Liver (tissue), 9 donors: ENCODE measurements around the gene CD84. TPM values are rescaled to one million over a fixed set of nuclear protein-coding genes. Genes with fewer than 3 reads are reported as not detected.

Source experiments
- DNase-seq: peaks from one replicate; pipeline ENCODE4 v3.0.0-alpha.2; 2017; ENCODE audit warnings: low spot score
- H3K27ac ChIP-seq, 2 donors: one replicate each; pipeline ENCODE4 v1.7.0; 2013; ENCODE audit warnings: inconsistent platforms in 2 of 2, low read length in 2 of 2, control low read depth in 1 of 2, low read depth in 1 of 2, mild to moderate bottlenecking in 1 of 2
- H3K27me3 ChIP-seq, 4 donors: one replicate each; pipeline versions ENCODE4 v1.6.1 to v1.7.0; 2013; ENCODE audit warnings: low read length in 3 of 4, inconsistent platforms in 1 of 4, mild to moderate bottlenecking in 1 of 4, moderate library complexity in 1 of 4; ENCODE audit not compliant: control insufficient read depth in 4 of 4, insufficient read depth in 4 of 4
- H3K36me3 ChIP-seq, 4 donors: one replicate each; pipeline versions ENCODE4 v1.6.1 to v1.7.0; 2013; ENCODE audit warnings: low read length in 3 of 4, mild to moderate bottlenecking in 3 of 4, low read depth in 1 of 4, moderate library complexity in 1 of 4; ENCODE audit not compliant: control insufficient read depth in 4 of 4, insufficient read depth in 3 of 4
- H3K4me1 ChIP-seq, 4 donors: one replicate each; pipeline versions ENCODE4 v1.6.1 to v1.7.0; 2013; ENCODE audit warnings: low read length in 3 of 4, mild to moderate bottlenecking in 3 of 4, moderate library complexity in 1 of 4; ENCODE audit not compliant: control insufficient read depth in 4 of 4, insufficient read depth in 4 of 4
- H3K4me3 ChIP-seq, 3 donors: one replicate each; pipeline versions ENCODE4 v1.6.1 to v1.7.0; 2013; ENCODE audit warnings: low read length in 3 of 3, control low read depth in 1 of 3, low read depth in 1 of 3, mild to moderate bottlenecking in 1 of 3
- H3K9ac ChIP-seq, 2 donors: one replicate each; pipeline ENCODE4 v1.7.0; 2013; ENCODE audit warnings: low read length in 2 of 2, mild to moderate bottlenecking in 2 of 2, moderate library complexity in 2 of 2, control low read depth in 1 of 2, low read depth in 1 of 2
- H3K9me3 ChIP-seq, 4 donors: one replicate each; pipeline versions ENCODE4 v1.6.1 to v1.7.0; 2013; ENCODE audit warnings: low read length in 3 of 4; ENCODE audit not compliant: control insufficient read depth in 4 of 4
- ATF3 ChIP-seq: IDR thresholded peaks from 2 replicates; pipeline ENCODE4 v1.6.1; 2016; ENCODE audit warnings: antibody characterized with exemption
- CTCF ChIP-seq: fragments of 150-350 bp; IDR thresholded peaks from 2 replicates; pipeline ENCODE4 v1.5.1; 2017; ENCODE audit warnings: improper control_type of control experiment, low read depth, low read length; ENCODE audit not compliant: missing input control
- EGR1 ChIP-seq, 2 donors: IDR thresholded peaks; 2 replicates each; pipeline ENCODE4 v1.6.1; 2016 to 2018; ENCODE audit warnings: antibody characterized with exemption in 2 of 2, low read depth in 2 of 2
- FOXA1 ChIP-seq: IDR thresholded peaks from 2 replicates; pipeline ENCODE4 v1.6.1; 2016; ENCODE audit warnings: antibody characterized with exemption
- FOXA2 ChIP-seq: IDR thresholded peaks from 2 replicates; pipeline ENCODE4 v1.6.1; 2016; ENCODE audit warnings: antibody characterized with exemption
- GABPA ChIP-seq, 2 donors: IDR thresholded peaks in 1 of 2; conservative IDR thresholded peaks in 1 of 2; 2 replicates each; pipeline ENCODE4 v1.6.1; 2016; ENCODE audit warnings: antibody characterized with exemption in 2 of 2, mild to moderate bottlenecking in 1 of 2, moderate library complexity in 1 of 2
- HNF4A ChIP-seq, 2 donors: conservative IDR thresholded peaks; 2 replicates each; pipeline ENCODE4 v1.6.1; 2016; ENCODE audit warnings: antibody characterized with exemption in 2 of 2, mild to moderate bottlenecking in 2 of 2
- HNF4G ChIP-seq: IDR thresholded peaks from 2 replicates; pipeline ENCODE4 v1.6.1; 2016; ENCODE audit warnings: antibody characterized with exemption
- JUND ChIP-seq, 2 donors: IDR thresholded peaks; 2 replicates each; pipeline ENCODE4 v1.6.1; 2016; ENCODE audit warnings: antibody characterized with exemption in 2 of 2
- MAX ChIP-seq: IDR thresholded peaks from 2 replicates; pipeline ENCODE4 v1.6.1; 2016; ENCODE audit warnings: antibody characterized with exemption
- NR2F2 ChIP-seq: IDR thresholded peaks from 2 replicates; pipeline ENCODE4 v1.6.1; 2016; ENCODE audit warnings: antibody characterized with exemption
- RAD21 ChIP-seq, 2 donors: IDR thresholded peaks; 2 replicates each; pipeline ENCODE4 v1.6.1; 2016; ENCODE audit warnings: antibody characterized with exemption in 2 of 2, mild to moderate bottlenecking in 2 of 2
- REST ChIP-seq: IDR thresholded peaks from 2 replicates; pipeline ENCODE4 v1.6.1; 2016; ENCODE audit warnings: antibody characterized with exemption, mild to moderate bottlenecking
- RXRA ChIP-seq, 2 donors: IDR thresholded peaks; 2 replicates each; pipeline ENCODE4 v1.6.1; 2017 to 2018; ENCODE audit warnings: antibody characterized with exemption in 2 of 2, mild to moderate bottlenecking in 1 of 2
- SP1 ChIP-seq: IDR thresholded peaks from 2 replicates; pipeline ENCODE4 v1.6.1; 2018; ENCODE audit warnings: antibody characterized with exemption, mild to moderate bottlenecking
- TAF1 ChIP-seq: conservative IDR thresholded peaks from 2 replicates; pipeline ENCODE4 v1.6.1; 2016; ENCODE audit warnings: antibody characterized with exemption, mild to moderate bottlenecking
- YY1 ChIP-seq: IDR thresholded peaks from 2 replicates; pipeline ENCODE4 v1.6.1; 2016; ENCODE audit warnings: antibody characterized with exemption, mild to moderate bottlenecking
- ZBTB33 ChIP-seq: IDR thresholded peaks from 2 replicates; pipeline ENCODE4 v1.6.1; 2016; ENCODE audit warnings: antibody characterized with exemption
- WGBS: extraction: QIAGEN DNeasy Blood & Tissue Kit; methylation state at CpG from one replicate; pipeline ENCODE4 v1.1.7; 2013; 5-methylcytosine and 5-hydroxymethylcytosine counted together
- polyA plus RNA-seq, 2 donors: library from polyadenylated mRNA; stranded (reverse) in 1 of 2; unstranded in 1 of 2; fragments of 200-250 nt in 1 of 2; fragments of >200 nt in 1 of 2; fragmentation: Nextera tagmentation in 1 of 2; extraction: Ambion mirVana in 1 of 2; gene quantifications; one replicate each; pipeline versions ENCODE4 v1.2.1 to v1.2.3, GENCODE V29; 2013 to 2015
- total RNA-seq, 2 donors: library from RNA; depleted of rRNA; stranded (reverse); fragments of >200 nt; gene quantifications; one replicate each; pipeline ENCODE4 v1.2.3, GENCODE V29; 2014
- donor health status: healthy.
- donor health status: healthy.
- donor health status: healthy.
- donor health status: healthy.
- donor health status: healthy.

Gene CD84
- total and polyA plus RNA-seq, 4 donors, result 2.1 to 8.8 (median 4.4) TPM

GRCh38 chr1:160548183-160548582 is 31.1 kb downstream of the CD84 start:
- Histone ChIP-seq H3K27me3 (no peaks in the 10 kb centered on the region), H3K36me3 (no peaks in the 10 kb centered on the region), H3K4me1 (peaks cover under 1 to 11% (median 4%) of the 10 kb centered on the region in 4 donors), H3K4me3 (no peak overlapping the region), H3K9ac (no peak overlapping the region), H3K27ac (no peak overlapping the region), H3K9me3 (no peaks in the 10 kb centered on the region)
- 94% methylated on average over 3 of the region's 3 CpGs for WGBS
- TF ChIP-seq MAX (no peak), SP1 (no peak), REST (no peak), HNF4G (no peak), CTCF (no peak), EGR1 (IDR thresholded peaks at IDR 0.05; ENCODE audit: low read depth in 2 of 2) (no peak), TAF1 (no peak), FOXA2 (no peak), YY1 (no peak), RAD21 (IDR thresholded peaks at IDR 0.05) (no peak), NR2F2 (no peak), HNF4A (conservative IDR thresholded peaks at IDR 0.05) (no peak), RXRA (IDR thresholded peaks at IDR 0.05) (no peak), ATF3 (no peak), ZBTB33 (no peak), JUND (IDR thresholded peaks at IDR 0.05) (no peak)
- DNase-seq, result no peak

- no peaks in the 10 kb centered on the region for H3K36me3 ChIP-seq
- no peaks in the 10 kb centered on the region for H3K9me3 ChIP-seq
- H3K4me1 ChIP-seq, result peaks cover 2 to 19% (median 11%) of the 10 kb centered on the region in 4 donors
- no peak overlapping the region for H3K4me3 ChIP-seq
- H3K27me3 ChIP-seq, result no peaks in the 10 kb centered on the region
- WGBS, result 84% methylated on average over 4 of the region's 4 CpGs
- no peak overlapping the region for H3K27ac ChIP-seq
- no peak overlapping the region for H3K9ac ChIP-seq
- DNase-seq, result no peak
- TF ChIP-seq SP1, result no peak
- TF ChIP-seq CTCF, result no peak
- TF ChIP-seq ATF3, result no peak
- TF ChIP-seq HNF4G, result no peak
- no peak for TF ChIP-seq MAX
- no peak for TF ChIP-seq RXRA (IDR thresholded peaks at IDR 0.05)
- TF ChIP-seq FOXA1, result no peak
- no peak for TF ChIP-seq TAF1
- no peak for TF ChIP-seq FOXA2
- TF ChIP-seq EGR1 (IDR thresholded peaks at IDR 0.05; ENCODE audit: low read depth in 2 of 2), result no peak
- no peak for TF ChIP-seq YY1
- no peak for TF ChIP-seq GABPA (IDR thresholded peaks at IDR 0.05 in 1 of 2, conservative IDR thresholded peaks at IDR 0.05 in 1 of 2)
- TF ChIP-seq JUND (IDR thresholded peaks at IDR 0.05), result no peak
These were observed 31.9 kb downstream of the CD84 start for GRCh38 chr1:160547422-160547821.
